ENCODE measurements around the gene EXOC1L. TPM values are rescaled to one million over a fixed set of nuclear protein-coding genes. Genes with fewer than 3 reads are reported as not detected.

The EXOC1L gene
- total RNA-seq, 1 donor from 2014 or later: not detected

- FAIRE-seq (no peak), DNase-seq (ENCODE audit: low read depth) (no peak)
- no peaks in the 10 kb centered on the region for H3K27me3 ChIP-seq (ENCODE audit: control insufficient read depth, insufficient read depth, low read length)
- no peaks in the 10 kb centered on the region for H3K36me3 ChIP-seq (ENCODE audit: control insufficient read depth, insufficient read depth, low read length)
- TF ChIP-seq, protein P1, sequence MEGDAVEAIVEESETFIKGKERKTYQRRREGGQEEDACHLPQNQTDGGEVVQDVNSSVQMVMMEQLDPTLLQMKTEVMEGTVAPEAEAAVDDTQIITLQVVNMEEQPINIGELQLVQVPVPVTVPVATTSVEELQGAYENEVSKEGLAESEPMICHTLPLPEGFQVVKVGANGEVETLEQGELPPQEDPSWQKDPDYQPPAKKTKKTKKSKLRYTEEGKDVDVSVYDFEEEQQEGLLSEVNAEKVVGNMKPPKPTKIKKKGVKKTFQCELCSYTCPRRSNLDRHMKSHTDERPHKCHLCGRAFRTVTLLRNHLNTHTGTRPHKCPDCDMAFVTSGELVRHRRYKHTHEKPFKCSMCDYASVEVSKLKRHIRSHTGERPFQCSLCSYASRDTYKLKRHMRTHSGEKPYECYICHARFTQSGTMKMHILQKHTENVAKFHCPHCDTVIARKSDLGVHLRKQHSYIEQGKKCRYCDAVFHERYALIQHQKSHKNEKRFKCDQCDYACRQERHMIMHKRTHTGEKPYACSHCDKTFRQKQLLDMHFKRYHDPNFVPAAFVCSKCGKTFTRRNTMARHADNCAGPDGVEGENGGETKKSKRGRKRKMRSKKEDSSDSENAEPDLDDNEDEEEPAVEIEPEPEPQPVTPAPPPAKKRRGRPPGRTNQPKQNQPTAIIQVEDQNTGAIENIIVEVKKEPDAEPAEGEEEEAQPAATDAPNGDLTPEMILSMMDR (IDR thresholded peaks at IDR 0.05; ENCODE audit: insufficient read depth, low read length, severe bottlenecking): no peak
- no peak overlapping the region for H3K4me3 ChIP-seq (ENCODE audit: low read depth, low read length)
Measured at GRCh38 chr4:55808186-55808585, 11.4 kb upstream of the EXOC1L start.

- no peaks in the 10 kb centered on the region for H3K36me3 ChIP-seq (ENCODE audit: control insufficient read depth, insufficient read depth, low read length)
- no peak for FAIRE-seq
- TF ChIP-seq, protein P1 (IDR thresholded peaks at IDR 0.05; ENCODE audit: insufficient read depth, low read length, severe bottlenecking): no peak
- no peak for DNase-seq (ENCODE audit: low read depth)
- no peaks in the 10 kb centered on the region for H3K27me3 ChIP-seq (ENCODE audit: control insufficient read depth, insufficient read depth, low read length)
- no peak overlapping the region for H3K4me3 ChIP-seq (ENCODE audit: low read depth, low read length)
Measured at GRCh38 chr4:55808632-55809031, 11.0 kb upstream of the EXOC1L start.

GRCh38 chr4:55817691-55818090, 1.9 kb upstream of the EXOC1L start:
- Histone ChIP-seq H3K27me3 (ENCODE audit: control insufficient read depth, insufficient read depth, low read length) (no peaks in the 10 kb centered on the region), H3K4me3 (ENCODE audit: low read depth, low read length) (no peak overlapping the region), H3K36me3 (ENCODE audit: control insufficient read depth, insufficient read depth, low read length) (no peaks in the 10 kb centered on the region)
- FAIRE-seq (no peak), DNase-seq (ENCODE audit: low read depth) (no peak)
- TF ChIP-seq, protein P1 (IDR thresholded peaks at IDR 0.05; ENCODE audit: insufficient read depth, low read length, severe bottlenecking): no peak

DNA sequence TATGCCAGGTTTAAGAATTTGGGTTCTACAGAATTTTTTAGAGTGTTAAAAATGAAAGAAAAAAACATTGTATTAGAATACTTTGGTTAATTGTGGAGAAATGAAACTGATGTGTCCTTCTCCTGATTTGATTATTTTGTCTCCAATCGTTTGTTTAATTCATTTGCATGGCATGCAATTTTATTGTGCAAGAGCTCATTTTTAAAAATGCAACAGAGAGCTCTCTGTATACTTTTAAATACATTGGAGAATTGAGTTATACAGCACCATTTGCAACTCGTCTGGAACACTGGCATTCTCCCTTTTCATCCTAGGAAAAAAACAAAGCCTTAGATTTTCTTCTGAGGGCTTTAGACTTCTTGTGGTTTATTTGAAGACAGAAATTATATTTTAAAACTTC, 689 bp downstream of the EXOC1L start:
- no peak for FAIRE-seq
- no peak overlapping the region for H3K4me3 ChIP-seq (ENCODE audit: low read depth, low read length)
- TF ChIP-seq, protein P1 (IDR thresholded peaks at IDR 0.05; ENCODE audit: insufficient read depth, low read length, severe bottlenecking): no peak

GRCh38 chr4:55822329-55822728, 2.7 kb downstream of the EXOC1L start:
- TF ChIP-seq, protein P1 (IDR thresholded peaks at IDR 0.05; ENCODE audit: insufficient read depth, low read length, severe bottlenecking): no peak
- DNase-seq (ENCODE audit: low read depth) (no peak), FAIRE-seq (no peak)

More for the DNA sequence above, 689 bp downstream of the EXOC1L start:
- Histone ChIP-seq H3K36me3 (ENCODE audit: control insufficient read depth, insufficient read depth, low read length) (no peaks in the 10 kb centered on the region), H3K27me3 (ENCODE audit: control insufficient read depth, insufficient read depth, low read length) (no peaks in the 10 kb centered on the region)
- no peak for DNase-seq (ENCODE audit: low read depth)

GRCh38 chr4:55824865-55825264, 5.3 kb downstream of the EXOC1L start:
- FAIRE-seq: no peak
- peaks cover 2% of the 10 kb centered on the region for H3K27me3 ChIP-seq (ENCODE audit: control insufficient read depth, insufficient read depth, low read length)
- no peak for DNase-seq (ENCODE audit: low read depth)
- H3K36me3 ChIP-seq (ENCODE audit: control insufficient read depth, insufficient read depth, low read length): no peaks in the 10 kb centered on the region
- TF ChIP-seq, protein P1 (IDR thresholded peaks at IDR 0.05; ENCODE audit: insufficient read depth, low read length, severe bottlenecking): no peak
- H3K4me3 ChIP-seq (ENCODE audit: low read depth, low read length): no peak overlapping the region

More at GRCh38 chr4:55822329-55822728, 2.7 kb downstream of the EXOC1L start:
- Histone ChIP-seq H3K36me3 (ENCODE audit: control insufficient read depth, insufficient read depth, low read length) (no peaks in the 10 kb centered on the region), H3K4me3 (ENCODE audit: low read depth, low read length) (no peak overlapping the region), H3K27me3 (ENCODE audit: control insufficient read depth, insufficient read depth, low read length) (peaks cover 2% of the 10 kb centered on the region)
